ENCODE data around the gene DALRD3.

Gene DALRD3

DNA sequence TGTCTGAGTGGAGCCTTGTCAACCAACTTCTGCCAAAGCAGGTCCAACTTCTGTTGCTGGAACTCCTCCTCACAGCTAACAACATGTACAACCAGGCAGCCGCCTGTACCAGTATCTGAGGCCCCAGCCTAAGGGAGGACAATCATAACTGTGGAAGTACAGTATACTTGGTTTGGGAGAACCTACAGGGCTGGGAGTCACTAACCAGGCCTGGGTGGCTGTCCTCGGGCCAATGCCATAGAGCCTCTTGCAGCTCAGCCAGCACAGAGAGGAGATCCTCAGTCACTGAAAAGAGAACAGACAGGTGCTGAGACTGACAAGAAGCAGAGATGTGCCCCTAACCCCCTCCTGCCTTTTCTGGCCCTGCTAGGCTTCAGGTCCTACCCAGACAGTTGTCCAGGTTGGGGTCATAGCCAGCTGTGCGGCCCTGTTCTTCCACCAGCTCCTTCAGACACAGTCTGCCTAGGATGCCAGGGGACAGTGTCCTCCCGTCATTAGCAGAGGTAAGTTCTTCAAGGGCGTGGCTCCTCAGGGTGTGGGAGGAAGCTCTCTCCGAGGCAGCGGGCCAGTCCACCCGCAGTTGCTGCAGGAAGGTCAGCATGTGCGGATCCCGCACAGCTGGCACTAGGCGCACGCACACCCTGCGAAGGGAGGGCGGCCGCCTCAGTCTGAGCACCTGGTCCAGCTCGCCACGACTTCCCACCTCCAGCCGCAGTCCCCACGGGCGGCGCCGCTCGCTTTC, 980 bp downstream of the DALRD3 start:
- DNase-seq (ENCODE audit: low spot score), result no peak
- TF ChIP-seq, protein P1, sequence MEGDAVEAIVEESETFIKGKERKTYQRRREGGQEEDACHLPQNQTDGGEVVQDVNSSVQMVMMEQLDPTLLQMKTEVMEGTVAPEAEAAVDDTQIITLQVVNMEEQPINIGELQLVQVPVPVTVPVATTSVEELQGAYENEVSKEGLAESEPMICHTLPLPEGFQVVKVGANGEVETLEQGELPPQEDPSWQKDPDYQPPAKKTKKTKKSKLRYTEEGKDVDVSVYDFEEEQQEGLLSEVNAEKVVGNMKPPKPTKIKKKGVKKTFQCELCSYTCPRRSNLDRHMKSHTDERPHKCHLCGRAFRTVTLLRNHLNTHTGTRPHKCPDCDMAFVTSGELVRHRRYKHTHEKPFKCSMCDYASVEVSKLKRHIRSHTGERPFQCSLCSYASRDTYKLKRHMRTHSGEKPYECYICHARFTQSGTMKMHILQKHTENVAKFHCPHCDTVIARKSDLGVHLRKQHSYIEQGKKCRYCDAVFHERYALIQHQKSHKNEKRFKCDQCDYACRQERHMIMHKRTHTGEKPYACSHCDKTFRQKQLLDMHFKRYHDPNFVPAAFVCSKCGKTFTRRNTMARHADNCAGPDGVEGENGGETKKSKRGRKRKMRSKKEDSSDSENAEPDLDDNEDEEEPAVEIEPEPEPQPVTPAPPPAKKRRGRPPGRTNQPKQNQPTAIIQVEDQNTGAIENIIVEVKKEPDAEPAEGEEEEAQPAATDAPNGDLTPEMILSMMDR (IDR thresholded peaks at IDR 0.05; ENCODE audit: extremely low read depth, insufficient read depth, missing control alignments), result no peak
- in situ Hi-C loops (cut with MboI; ENCODE audit: low pct_unique_long_range_greater_than_20kb, low sequenced_read_pairs, unreplicated experiment), result no loop called here

GRCh38 chr3:49016414-49017228, 1.8 kb downstream of the DALRD3 start:
- TF ChIP-seq, protein P1 (IDR thresholded peaks at IDR 0.05; ENCODE audit: extremely low read depth, insufficient read depth, missing control alignments), result no peak

GRCh38 chr3:49015765-49016164, 2.6 kb downstream of the DALRD3 start:
- in situ Hi-C loops (cut with MboI; ENCODE audit: low pct_unique_long_range_greater_than_20kb, low sequenced_read_pairs, unreplicated experiment), result no loop called here
- TF ChIP-seq, protein P1 (IDR thresholded peaks at IDR 0.05; ENCODE audit: extremely low read depth, insufficient read depth, missing control alignments), result no peak
- no peak for DNase-seq (ENCODE audit: low spot score)

More at GRCh38 chr3:49016414-49017228, 1.8 kb downstream of the DALRD3 start:
- in situ Hi-C loops (cut with MboI; ENCODE audit: low pct_unique_long_range_greater_than_20kb, low sequenced_read_pairs, unreplicated experiment), result no loop called here
- no peak for DNase-seq (ENCODE audit: low spot score)

DNA sequence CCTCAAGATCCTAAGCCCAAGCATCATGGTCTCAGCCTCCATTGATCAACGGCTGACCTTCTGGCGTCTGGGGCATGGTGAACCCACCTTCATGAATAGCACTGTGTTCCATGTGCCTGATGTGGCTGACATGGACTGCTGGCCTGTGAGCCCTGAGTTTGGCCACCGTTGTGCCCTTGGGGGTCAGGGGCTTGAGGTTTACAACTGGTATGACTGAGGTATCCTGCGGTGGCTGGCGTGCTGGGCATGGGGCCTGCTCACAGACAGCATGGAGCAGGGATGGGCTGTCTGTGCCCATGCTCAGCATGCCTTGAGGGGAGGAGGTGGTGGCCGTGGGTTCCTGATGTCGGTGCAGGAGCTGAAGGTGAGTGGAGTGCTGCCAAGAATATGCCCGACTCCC, 3.3 kb downstream of the DALRD3 start:
- TF ChIP-seq, protein P1 (IDR thresholded peaks at IDR 0.05; ENCODE audit: extremely low read depth, insufficient read depth, missing control alignments), result no peak
- DNase-seq (ENCODE audit: low spot score), result no peak
- in situ Hi-C loops (cut with MboI; ENCODE audit: low pct_unique_long_range_greater_than_20kb, low sequenced_read_pairs, unreplicated experiment), result no loop called here

DNA sequence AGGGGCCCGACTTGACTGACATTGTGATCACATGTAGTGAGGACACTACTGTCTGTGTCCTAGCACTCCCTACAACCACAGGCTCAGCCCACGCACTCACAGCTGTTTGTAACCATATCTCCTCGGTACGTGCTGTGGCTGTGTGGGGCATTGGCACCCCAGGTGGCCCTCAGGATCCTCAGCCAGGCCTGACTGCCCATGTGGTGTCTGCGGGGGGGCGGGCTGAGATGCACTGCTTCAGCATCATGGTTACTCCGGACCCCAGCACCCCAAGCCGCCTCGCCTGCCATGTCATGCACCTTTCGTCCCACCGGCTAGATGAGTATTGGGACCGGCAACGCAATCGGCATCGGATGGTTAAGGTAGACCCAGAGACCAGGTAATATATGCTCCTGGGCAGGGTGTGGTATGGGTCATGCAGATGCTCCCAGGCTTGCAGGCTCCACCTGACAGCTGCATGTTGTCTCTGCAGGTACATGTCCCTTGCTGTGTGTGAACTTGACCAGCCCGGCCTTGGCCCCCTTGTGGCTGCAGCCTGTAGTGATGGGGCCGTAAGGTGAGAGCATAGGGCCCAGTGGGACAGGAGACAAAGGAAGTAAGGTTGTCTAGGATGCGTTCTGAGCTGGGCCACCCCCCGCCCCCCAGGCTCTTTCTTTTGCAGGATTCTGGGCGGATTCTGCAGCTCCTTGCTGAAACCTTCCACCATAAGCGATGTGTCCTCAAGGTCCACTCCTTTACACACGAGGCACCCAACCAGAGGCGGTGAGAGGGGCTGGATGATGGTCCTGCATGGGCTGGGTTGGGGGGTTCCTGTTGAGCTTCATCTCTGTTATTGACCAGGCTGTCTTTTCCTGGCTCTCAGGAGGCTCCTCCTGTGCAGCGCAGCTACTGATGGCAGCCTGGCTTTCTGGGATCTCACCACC, 4.4 kb downstream of the DALRD3 start:
- DNase-seq (ENCODE audit: low spot score), result peak; percentile 56
- TF ChIP-seq, protein P1 (IDR thresholded peaks at IDR 0.05; ENCODE audit: extremely low read depth, insufficient read depth, missing control alignments), result peak; percentile 71
- in situ Hi-C loops (cut with MboI; ENCODE audit: low pct_unique_long_range_greater_than_20kb, low sequenced_read_pairs, unreplicated experiment), result no loop called here
